ENCODE results near the gene THOC3.
"Not testable (repeated sequence)": the region's sequence is repeated elsewhere in the genome, so short reads cannot be mapped to it uniquely, and the experiment has no call there.

DNA sequence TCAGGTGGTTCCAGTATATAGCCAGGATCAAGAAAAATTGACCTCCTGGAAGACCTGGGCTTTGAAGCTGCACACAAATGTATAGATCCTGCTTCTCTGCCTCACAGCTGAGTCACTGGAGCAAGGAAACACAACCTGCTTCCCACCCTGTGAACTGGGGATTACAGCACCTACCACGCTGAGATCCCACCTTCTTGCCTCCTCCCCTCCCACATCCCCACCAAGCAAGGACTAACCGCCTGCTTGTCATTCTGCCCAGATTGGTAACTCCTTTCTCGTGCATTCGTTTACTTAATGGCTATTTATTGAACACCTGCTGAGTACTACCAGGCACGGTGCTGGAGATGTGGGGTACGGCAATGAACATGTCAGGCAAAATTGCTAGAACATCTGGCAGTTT is 14.0 kb downstream of the THOC3 start:
- TF ChIP-seq CTCF (IDR thresholded peaks at IDR 0.05; ENCODE audit: insufficient read depth, low read length, poor library complexity, severe bottlenecking); EZH2phosphoT487 (conservative IDR thresholded peaks at IDR 0.05; ENCODE audit: low read length): not testable (repeated sequence)
